Fibroblast of skin of left biceps (primary cell): Measurements from ENCODE around the gene SLC38A6.
"Not testable (repeated sequence)": the region's sequence is repeated elsewhere in the genome, so short reads cannot be mapped to it uniquely, and the experiment has no call there.

Source experiments
- DNase-seq, 2 experiments: peaks; one replicate each; pipeline ENCODE4 v3.0.0-alpha.2; 2013; ENCODE audit warnings: low read depth in 2 of 2

SLC38A6 gene

GRCh38 chr14:61051051-61051450 lies 70.0 kb downstream of the SLC38A6 start:
- no peak for DNase-seq

GRCh38 chr14:61051621-61052020 lies 70.6 kb downstream of the SLC38A6 start:
- no peak for DNase-seq

- no peak for DNase-seq
Measured at GRCh38 chr14:61063461-61063860, 82.4 kb downstream of the SLC38A6 start.

GRCh38 chr14:61064210-61064609 lies 83.2 kb downstream of the SLC38A6 start:
- no peak for DNase-seq

- DNase-seq, result no peak
Measured at GRCh38 chr14:61064856-61065255, 83.8 kb downstream of the SLC38A6 start.

GRCh38 chr14:61065656-61066055 lies 84.6 kb downstream of the SLC38A6 start:
- DNase-seq, result no peak

GRCh38 chr14:61072442-61072841 lies 91.4 kb downstream of the SLC38A6 start:
- not testable (repeated sequence) for DNase-seq

- no peak for DNase-seq
Measured at GRCh38 chr14:61074852-61075251, 93.8 kb downstream of the SLC38A6 start.

- peak in 1 of 2 experiments; percentile 23 for DNase-seq
Measured at GRCh38 chr14:61076556-61076955, 95.5 kb downstream of the SLC38A6 start.

GRCh38 chr14:61077437-61077836 lies 96.4 kb downstream of the SLC38A6 start:
- DNase-seq, result no peak

- DNase-seq, result no peak
Measured at GRCh38 chr14:61077951-61078720, 97.1 kb downstream of the SLC38A6 start.

- peak; percentile 99 for DNase-seq
Measured at GRCh38 chr14:61080591-61081010, 99.6 kb downstream of the SLC38A6 start.

- DNase-seq, result no peak
Measured at GRCh38 chr14:61088081-61088480, 107.0 kb downstream of the SLC38A6 start.

- no peak for DNase-seq
Measured at GRCh38 chr14:61089126-61089750, 108.2 kb downstream of the SLC38A6 start.

GRCh38 chr14:61090432-61091216 lies 109.6 kb downstream of the SLC38A6 start:
- DNase-seq, result no peak

- no peak for DNase-seq
Measured at GRCh38 chr14:61091657-61092273, 110.7 kb downstream of the SLC38A6 start.

- not testable (repeated sequence) for DNase-seq
Measured at GRCh38 chr14:61098096-61098495, 117.1 kb downstream of the SLC38A6 start.

GRCh38 chr14:61098721-61099120 lies 117.7 kb downstream of the SLC38A6 start:
- no peak for DNase-seq

- DNase-seq, result peak; percentile 62 to 76
Measured at GRCh38 chr14:61099216-61099835, 118.3 kb downstream of the SLC38A6 start.

- DNase-seq, result peak; percentile 81 to 83
Measured at GRCh38 chr14:61101803-61102548, 120.9 kb downstream of the SLC38A6 start.
